GM19099 (cell line): ENCODE measurements around the gene PTGR3.
A peak's percentile ranks its signal among the peaks of the same experiment; 100 is the strongest.

Source experiments
- POLR2A ChIP-seq: IDR thresholded peaks from 3 replicates; pipeline ENCODE4 v1.6.1; 2011; ENCODE audit warnings: low read depth; ENCODE audit not compliant: insufficient read length; ENCODE audit errors: extremely low read depth

The PTGR3 gene, protein sequence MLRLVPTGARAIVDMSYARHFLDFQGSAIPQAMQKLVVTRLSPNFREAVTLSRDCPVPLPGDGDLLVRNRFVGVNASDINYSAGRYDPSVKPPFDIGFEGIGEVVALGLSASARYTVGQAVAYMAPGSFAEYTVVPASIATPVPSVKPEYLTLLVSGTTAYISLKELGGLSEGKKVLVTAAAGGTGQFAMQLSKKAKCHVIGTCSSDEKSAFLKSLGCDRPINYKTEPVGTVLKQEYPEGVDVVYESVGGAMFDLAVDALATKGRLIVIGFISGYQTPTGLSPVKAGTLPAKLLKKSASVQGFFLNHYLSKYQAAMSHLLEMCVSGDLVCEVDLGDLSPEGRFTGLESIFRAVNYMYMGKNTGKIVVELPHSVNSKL

GRCh38 chr18:75209129-75209950 lies at the start of gene PTGR3:
PTGR3 (minus strand) TSS chr18:75209139; CDS start chr18:75209058, 81 bp downstream.
- TF ChIP-seq POLR2A, result peak; percentile 72

DNA sequence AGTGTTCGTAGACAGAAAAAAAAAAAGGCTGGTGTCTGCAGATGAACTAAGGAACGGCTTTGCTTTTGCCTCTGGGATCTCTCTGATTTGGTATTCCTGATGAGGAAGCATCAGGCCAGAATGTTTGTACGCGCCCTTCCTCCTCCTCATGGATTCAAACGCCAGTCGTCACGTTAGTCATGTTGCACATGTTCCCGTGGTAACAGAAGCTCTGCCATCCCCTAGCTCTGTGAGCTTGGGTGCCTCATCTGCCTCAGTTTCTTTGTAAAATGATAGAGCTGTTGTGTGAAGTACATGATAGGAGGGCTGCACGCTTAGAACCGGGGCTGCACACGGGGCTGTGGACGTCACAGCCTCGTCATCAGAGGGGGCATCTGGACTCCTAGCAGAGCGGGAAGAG lies 48.7 kb upstream of the PTGR3 start:
- TF ChIP-seq POLR2A, result no peak

GRCh38 chr18:75256376-75256775 lies 47.4 kb upstream of the PTGR3 start:
- no peak for TF ChIP-seq POLR2A

DNA sequence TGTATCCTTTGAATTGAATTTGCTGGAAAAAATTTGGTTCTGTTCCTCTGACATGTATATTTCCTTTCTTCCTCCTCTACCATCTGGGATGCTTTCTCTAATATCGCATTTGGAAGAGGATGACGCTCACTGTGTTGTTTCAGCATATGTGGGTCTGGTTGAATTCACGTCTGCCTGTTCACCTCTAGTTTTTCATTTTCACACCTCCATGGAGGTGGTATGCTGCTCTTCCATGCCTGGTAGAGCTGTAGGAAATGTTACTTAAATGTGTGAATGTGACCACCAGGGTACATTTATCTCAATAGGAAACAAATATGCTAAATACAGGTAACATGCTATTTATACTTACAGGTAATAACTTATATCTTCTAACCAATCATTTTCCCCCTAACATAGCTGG lies 46.2 kb upstream of the PTGR3 start:
- no peak for TF ChIP-seq POLR2A

GRCh38 chr18:75253784-75254183 lies 44.8 kb upstream of the PTGR3 start:
- no peak for TF ChIP-seq POLR2A

DNA sequence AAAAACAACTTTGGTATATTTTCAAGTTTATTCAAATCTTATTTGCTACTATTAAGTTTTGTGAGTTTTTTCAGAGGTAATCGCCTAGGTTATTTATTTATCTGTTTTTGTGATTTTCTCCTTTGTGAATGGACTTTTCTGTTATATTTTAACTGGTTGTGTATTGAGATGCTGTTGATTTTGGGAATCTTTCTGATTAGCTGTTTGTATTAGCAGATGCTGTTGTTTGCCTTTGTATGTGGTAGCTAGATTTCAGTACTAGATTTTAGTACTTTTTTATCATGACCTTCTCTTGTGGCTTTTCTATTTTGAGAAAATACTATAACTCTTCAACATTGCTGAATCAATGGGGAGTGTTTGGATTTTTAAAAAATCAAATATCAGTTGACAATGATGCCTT lies 44.1 kb upstream of the PTGR3 start:
- TF ChIP-seq POLR2A, result no peak

DNA sequence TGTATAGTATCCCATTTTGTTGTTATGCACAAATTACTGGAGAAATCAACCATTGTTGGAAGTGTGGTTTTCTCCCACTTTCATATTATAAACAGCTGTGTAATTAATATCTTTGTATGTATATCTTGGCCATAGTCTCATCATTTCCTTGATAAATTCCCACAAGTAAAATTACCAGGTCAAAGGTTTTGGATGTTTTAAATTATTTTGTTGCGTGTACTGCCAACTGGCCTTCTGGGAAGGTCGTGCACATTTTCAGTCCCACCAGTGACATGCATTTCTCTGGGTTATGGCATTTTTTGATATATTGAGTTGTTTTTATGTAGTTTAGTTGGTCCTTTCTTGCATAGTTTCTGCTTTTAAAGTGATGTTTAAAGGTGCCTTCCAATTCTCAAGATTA lies 43.2 kb upstream of the PTGR3 start:
- TF ChIP-seq POLR2A, result no peak

DNA sequence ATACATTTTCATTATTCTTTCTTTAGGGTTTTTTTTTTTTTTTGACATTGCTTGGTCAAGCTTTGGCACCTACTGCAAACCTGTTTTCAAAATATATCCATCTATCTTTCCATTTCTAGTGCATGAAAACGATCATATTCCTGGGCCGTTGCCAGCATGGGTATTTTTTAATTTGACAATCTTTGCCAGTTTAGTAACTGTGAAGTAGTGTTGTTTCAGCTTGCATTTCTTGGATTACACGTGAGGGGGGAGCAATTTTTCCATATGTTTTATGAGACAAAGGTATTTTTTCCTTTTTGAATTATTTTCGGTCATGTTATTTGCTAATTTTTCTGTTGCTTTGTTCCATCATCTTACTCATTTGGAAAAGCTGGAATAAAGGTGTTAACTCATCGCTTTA lies 42.5 kb upstream of the PTGR3 start:
- no peak for TF ChIP-seq POLR2A

DNA sequence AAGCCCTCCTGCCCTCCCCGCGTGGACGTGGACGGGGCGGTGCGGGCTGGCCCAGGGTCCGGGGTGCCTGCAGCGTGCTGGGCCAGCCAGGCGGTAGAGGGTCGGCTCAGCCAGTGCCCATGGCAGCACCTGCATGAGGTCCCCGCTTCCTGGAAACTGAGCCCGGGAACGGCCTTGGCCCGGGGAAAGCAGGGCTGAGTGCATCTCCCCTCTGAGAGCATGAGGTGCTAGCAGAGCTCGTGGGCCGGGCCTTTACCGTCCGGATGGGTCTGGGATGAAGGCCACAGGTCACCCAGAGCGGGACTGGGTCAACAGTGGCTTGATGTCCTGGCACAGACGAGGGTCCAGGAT lies 41.5 kb upstream of the PTGR3 start:
- TF ChIP-seq POLR2A, result no peak

DNA sequence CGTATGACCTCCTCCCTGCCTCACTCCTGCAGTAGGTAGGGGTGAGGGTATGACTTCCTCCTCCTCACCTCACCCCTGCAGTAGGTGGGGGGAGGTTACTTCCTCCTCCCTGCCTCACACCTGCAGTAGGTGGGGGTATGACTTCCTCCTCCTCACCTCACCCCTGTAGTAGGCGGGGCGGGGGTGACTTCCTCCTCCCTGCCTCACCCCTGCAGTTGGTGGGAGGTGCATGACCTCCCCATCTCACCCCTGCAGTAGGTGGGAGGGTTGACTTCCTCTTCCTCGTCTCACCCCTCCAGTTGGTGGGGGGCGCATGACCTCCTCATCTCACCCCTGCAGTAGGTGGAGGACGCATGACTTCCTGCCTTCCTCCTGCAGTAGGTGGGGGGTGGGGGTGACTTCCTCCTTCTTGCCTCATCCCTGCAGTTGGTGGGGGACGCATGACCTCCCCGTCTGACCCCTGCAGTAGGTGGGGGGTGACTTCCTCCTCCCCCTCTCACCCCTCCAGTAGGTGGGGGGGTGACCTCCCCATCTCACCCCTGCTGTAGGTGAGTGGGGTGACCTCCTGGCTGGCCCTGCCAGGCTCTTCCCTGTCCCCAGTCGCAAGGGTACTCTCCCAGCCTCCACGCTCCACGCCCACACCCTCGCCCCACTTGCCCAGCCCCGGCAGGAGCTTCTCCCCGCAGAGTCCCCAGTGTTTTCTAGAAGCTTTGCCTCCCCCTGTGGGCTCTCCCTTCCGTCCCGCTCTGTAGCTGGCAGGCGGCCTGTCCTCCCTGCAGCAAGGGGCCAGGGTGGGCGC lies 40.9 kb upstream of the PTGR3 start:
- no peak for TF ChIP-seq POLR2A

DNA sequence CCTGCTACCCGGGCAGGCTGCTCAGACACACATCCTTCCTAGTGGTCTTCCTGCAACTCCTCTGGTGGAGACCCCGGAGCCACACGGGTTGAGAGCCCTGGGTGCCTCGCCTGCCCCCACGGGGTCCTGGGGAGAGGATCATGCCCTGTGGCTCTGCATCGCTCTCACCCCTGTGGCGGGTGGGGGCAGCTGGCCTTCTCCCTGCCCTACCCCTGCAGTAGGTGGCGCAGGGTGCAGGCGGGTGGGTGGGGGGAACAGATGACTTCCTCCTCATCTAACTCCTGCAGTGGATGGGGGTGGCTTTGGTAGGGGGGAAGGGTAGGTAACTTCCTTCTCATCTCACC lies 40.2 kb upstream of the PTGR3 start:
- no peak for TF ChIP-seq POLR2A

- TF ChIP-seq POLR2A, result no peak
These were observed 39.7 kb upstream of the PTGR3 start for GRCh38 chr18:75248426-75249174.

GRCh38 chr18:75247611-75248421 lies 38.9 kb upstream of the PTGR3 start:
- no peak for TF ChIP-seq POLR2A
